ENCODE results near the gene SPINK5.

SPINK5 gene

GRCh38 chr5:148179234-148179824, 115.5 kb downstream of the SPINK5 start:
- DNase-seq, result peak; percentile 86

GRCh38 chr5:148186248-148187003, 122.6 kb downstream of the SPINK5 start:
- no peak for DNase-seq
